CD14-positive monocyte (primary cell): Measurements from ENCODE around the gene SPPL2C. TPM values are rescaled to one million over a fixed set of nuclear protein-coding genes. Genes with fewer than 3 reads are reported as not detected.

Source experiments
- DNase-seq, 3 donors: peaks; one replicate each; pipeline ENCODE4 v3.0.0-alpha.2; 2011 to 2022
- H2AFZ ChIP-seq: 2 replicates; pipeline ENCODE4 v1.6.0; 2012; ENCODE audit warnings: mild to moderate bottlenecking, low read depth, low read length, inconsistent platforms; ENCODE audit not compliant: insufficient read depth, poor library complexity, severe bottlenecking
- H3K27ac ChIP-seq, 2 donors: 1 replicate in 1 of 2; 2 replicates in 1 of 2; pipeline ENCODE4 v1.5.1; 2012 to 2013; ENCODE audit warnings: low read length in 2 of 2, control low read depth in 1 of 2, inconsistent platforms in 1 of 2, low read depth in 1 of 2, mild to moderate bottlenecking in 1 of 2
- H3K27me3 ChIP-seq, 2 donors: one replicate each; pipeline versions ENCODE4 v1.6.0 to v1.6.1; 2011 to 2013; ENCODE audit warnings: low read length in 2 of 2; ENCODE audit not compliant: control insufficient read depth in 2 of 2, insufficient read depth in 2 of 2
- H3K36me3 ChIP-seq, 2 donors: replicated peaks in 1 of 2; 1 replicate in 1 of 2; 2 replicates in 1 of 2; pipeline versions ENCODE4 v1.5.1 to v1.6.1; 2012 to 2013; ENCODE audit warnings: low read length in 2 of 2, control low read depth in 1 of 2, inconsistent platforms in 1 of 2, mild to moderate bottlenecking in 1 of 2; ENCODE audit not compliant: insufficient read depth in 2 of 2, control insufficient read depth in 1 of 2
- H3K4me1 ChIP-seq, 2 donors: 1 replicate in 1 of 2; 2 replicates in 1 of 2; pipeline versions ENCODE4 v1.5.1 to v1.6.1; 2012 to 2013; ENCODE audit warnings: low read length in 2 of 2, control low read depth in 1 of 2, inconsistent platforms in 1 of 2, mild to moderate bottlenecking in 1 of 2, moderate library complexity in 1 of 2; ENCODE audit not compliant: insufficient read depth in 2 of 2, control insufficient read depth in 1 of 2
- H3K4me2 ChIP-seq: replicated peaks from 2 replicates; pipeline ENCODE3; 2012; ENCODE audit warnings: low read length, moderate library complexity, mild to moderate bottlenecking; ENCODE audit not compliant: poor library complexity, severe bottlenecking; ENCODE audit errors: extremely low read depth
- H3K4me3 ChIP-seq, 3 experiments: fragments of 200-600 bp in 1 of 3; sonication (generic) in 1 of 3; replicated peaks in 1 of 3; 1 replicate in 2 of 3; 2 replicates in 1 of 3; pipeline ENCODE4 v1.5.1; 2011 to 2013; ENCODE audit warnings: low read length in 3 of 3, mild to moderate bottlenecking in 3 of 3, control low read depth in 2 of 3, low read depth in 2 of 3, inconsistent platforms in 1 of 3, moderate library complexity in 1 of 3
- H3K79me2 ChIP-seq: 2 replicates; pipeline ENCODE4 v1.6.0; 2012; ENCODE audit warnings: mild to moderate bottlenecking, control low read depth, inconsistent platforms, low read length, moderate library complexity; ENCODE audit not compliant: insufficient read depth
- H3K9ac ChIP-seq: 2 replicates; pipeline ENCODE4 v1.6.0; 2017; ENCODE audit warnings: low read length, mild to moderate bottlenecking; ENCODE audit not compliant: insufficient read depth, poor library complexity, severe bottlenecking
- H3K9me3 ChIP-seq, 2 donors: replicated peaks in 1 of 2; 1 replicate in 1 of 2; 2 replicates in 1 of 2; pipeline versions ENCODE4 v1.5.1 to v1.6.1; 2012 to 2013; ENCODE audit warnings: low read length in 2 of 2, control low read depth in 1 of 2; ENCODE audit not compliant: control insufficient read depth in 1 of 2, insufficient read depth in 1 of 2
- H4K20me1 ChIP-seq: 2 replicates; pipeline ENCODE4 v1.6.0; 2012; ENCODE audit warnings: mild to moderate bottlenecking, low read length, control low read depth, moderate library complexity; ENCODE audit not compliant: insufficient read depth
- H3K27ac Mint-ChIP-seq, 7 donors: one replicate each; pipeline ENCODE4 v1.8.0; 2020; ENCODE audit warnings: mild to moderate bottlenecking in 7 of 7, mixed read lengths in 7 of 7, moderate library complexity in 6 of 7, inconsistent platforms in 2 of 7
- H3K27me3 Mint-ChIP-seq, 3 donors: one replicate each; pipeline ENCODE4 v1.8.0; 2021 to 2022; ENCODE audit warnings: low read depth in 3 of 3, mild to moderate bottlenecking in 3 of 3, mixed read lengths in 3 of 3, moderate library complexity in 3 of 3, inconsistent platforms in 1 of 3
- H3K36me3 Mint-ChIP-seq, 2 donors: one replicate each; pipeline ENCODE4 v1.8.0; 2020; ENCODE audit warnings: mixed read lengths in 2 of 2, inconsistent platforms in 1 of 2, mild to moderate bottlenecking in 1 of 2
- H3K4me1 Mint-ChIP-seq: one replicate; pipeline ENCODE4 v1.8.0; 2020; ENCODE audit warnings: mild to moderate bottlenecking, mixed read lengths
- H3K4me3 Mint-ChIP-seq, 2 donors: one replicate each; pipeline ENCODE4 v1.8.0; 2020; ENCODE audit warnings: mild to moderate bottlenecking in 2 of 2, mixed read lengths in 2 of 2, moderate library complexity in 1 of 2
- H3K9me3 Mint-ChIP-seq, 7 donors: one replicate each; pipeline ENCODE4 v1.8.0; 2020 to 2022; ENCODE audit warnings: mixed read lengths in 7 of 7, mild to moderate bottlenecking in 6 of 7, moderate library complexity in 6 of 7, inconsistent platforms in 2 of 7
- CTCF ChIP-seq: fragments of 200-600 bp; IDR thresholded peaks from one replicate; pipeline ENCODE4 v1.8.0; 2022; ENCODE audit warnings: antibody characterized with exemption, mild to moderate bottlenecking
- whole genome bisulfite sequencing: methylation state at CpG from one replicate; pipeline ENCODE4 v1.1.5; 2013; ENCODE audit warnings: missing lambda C conversion rate; ENCODE audit not compliant: insufficient coverage; 5-methylcytosine and 5-hydroxymethylcytosine counted together
- intact Hi-C, 2 donors: fragments of 100-400 bp; cut with micrococcal nuclease; formaldehyde crosslinking; loops; one replicate each; pipeline versions ENCODE4 v1.15.0 to v1.15.1; 2023
- polyA plus RNA-seq, 3 donors: library from polyadenylated mRNA; depleted of rRNA in 1 of 3; unstranded in 2 of 3; stranded (reverse) in 1 of 3; fragments of 300-500 nt in 2 of 3; fragments of >200 nt in 1 of 3; fragmentation: Illumina TruSeq in 2 of 3; gene quantifications; 1 replicate in 2 of 3; 2 replicates in 1 of 3; pipeline ENCODE4 v1.2.3, GENCODE V29; 2012 to 2021

SPPL2C gene
- polyA plus RNA-seq, 3 donors, result not detected

GRCh38 chr17:45820052-45820780, 24.5 kb upstream of the SPPL2C start:
- Histone ChIP-seq H3K4me2 (no peak overlapping the region), H3K36me3 (no peaks in the 10 kb centered on the region), H3K27me3 (peaks cover 0 to 3% of the 10 kb centered on the region in 2 donors), H3K9ac (no peak overlapping the region), H3K79me2 (no peaks in the 10 kb centered on the region), H3K9me3 (no peaks in the 10 kb centered on the region), H4K20me1 (no peaks in the 10 kb centered on the region), H3K27ac (no peak overlapping the region), H3K4me1 (no peaks in the 10 kb centered on the region), H3K4me3 (no peak overlapping the region), H2AFZ (no peak overlapping the region)
- WGBS, result 36% methylated on average over 4 of the region's 6 CpGs
- TF ChIP-seq CTCF, result no peak
- intact Hi-C loops, result no loop called here
- H3K27me3 Mint-ChIP-seq, result peaks cover 9 to 14% (median 11%) of the 10 kb centered on the region in 3 donors
- no peak overlapping the region for H3K27ac Mint-ChIP-seq
- H3K36me3 Mint-ChIP-seq, result no peaks in the 10 kb centered on the region
- DNase-seq, result no peak
- no peaks in the 10 kb centered on the region for H3K4me1 Mint-ChIP-seq
- peaks cover 0 to 2% (median 0%) of the 10 kb centered on the region in 7 donors for H3K9me3 Mint-ChIP-seq
- no peak overlapping the region for H3K4me3 Mint-ChIP-seq

- H3K4me3 ChIP-seq, result no peak overlapping the region
- Mint-ChIP-seq H3K9me3 (peaks cover 0 to 2% (median 0%) of the 10 kb centered on the region in 7 donors), H3K36me3 (no peaks in the 10 kb centered on the region), H3K4me1 (no peaks in the 10 kb centered on the region), H3K27ac (no peak overlapping the region), H3K27me3 (peaks cover 9 to 14% (median 11%) of the 10 kb centered on the region in 3 donors), H3K4me3 (no peak overlapping the region)
- no peaks in the 10 kb centered on the region for H3K4me1 ChIP-seq
- H3K9me3 ChIP-seq, result no peaks in the 10 kb centered on the region
- no peak overlapping the region for H2AFZ ChIP-seq
- peaks cover 0 to 3% of the 10 kb centered on the region in 2 donors for H3K27me3 ChIP-seq
- no peak overlapping the region for H3K27ac ChIP-seq
- intact Hi-C loops, result no loop called here
- no peak for DNase-seq
- H3K79me2 ChIP-seq, result no peaks in the 10 kb centered on the region
- H4K20me1 ChIP-seq, result no peaks in the 10 kb centered on the region
- TF ChIP-seq CTCF, result no peak
- no peak overlapping the region for H3K9ac ChIP-seq
- no peaks in the 10 kb centered on the region for H3K36me3 ChIP-seq
- 100% methylated on average over 1 of the region's 9 CpGs for WGBS
- no peak overlapping the region for H3K4me2 ChIP-seq
Measured at GRCh38 chr17:45821147-45821546, 23.5 kb upstream of the SPPL2C start.
